ENCODE data around the gene FSTL5. TPM values are rescaled to one million over a fixed set of nuclear protein-coding genes. Genes with fewer than 3 reads are reported as not detected.
"Not testable (repeated sequence)": the region's sequence is repeated elsewhere in the genome, so short reads cannot be mapped to it uniquely, and the experiment has no call there.

FSTL5 gene
- total and polyA plus RNA-seq, 9 of the 15 experiments (the other 6 are each of a cell fraction or from before 2014, with no cell fraction given), result 0.09 to 3.1 (median 0.50) TPM; not detected in 1

- TF ChIP-seq THAP7 (CRISPR knock-in tag; IDR thresholded peaks at IDR 0.05) (no peak), CREM (IDR thresholded peaks at IDR 0.05; ENCODE audit: low read depth) (no peak), EWSR1 (IDR thresholded peaks at IDR 0.05; ENCODE audit: borderline replicate concordance, low read depth, partially characterized antibody) (no peak), ELK3 (CRISPR knock-in tag; IDR thresholded peaks at IDR 0.05) (no peak), MITF (IDR thresholded peaks at IDR 0.05) (no peak), OTX1 (CRISPR knock-in tag; IDR thresholded peaks at IDR 0.05) (no peak), FOS (IDR thresholded peaks at IDR 0.05; ENCODE audit: extremely low read depth, insufficient read length) (no peak), POLR2AphosphoS2 (IDR thresholded peaks at IDR 0.05; ENCODE audit: low read length) (no peak)
These were observed 59.2 kb downstream of the FSTL5 start (continued) for GRCh38 chr4:162104459-162105124.

GRCh38 chr4:162103908-162104307 is 59.9 kb downstream of the FSTL5 start:
- CTCF ChIA-PET (ENCODE audit: low intra/inter-chr PET ratio); H3K9me1 ChIP-seq (ENCODE audit: control insufficient read depth, insufficient read depth, low read length); POLR2A ChIA-PET; H3K4me1 ChIP-seq (replicated peaks in 1 of 2; ENCODE audit: control insufficient read depth in 2 of 2, insufficient read depth in 2 of 2, low read length in 2 of 2); H3K27ac ChIP-seq (ENCODE audit: extremely low read depth, low read depth, low read length); H3K4me3 ChIP-seq; H3K4me2 ChIP-seq (ENCODE audit: insufficient read depth, low read length); H4K20me1 ChIP-seq (replicated peaks; ENCODE audit: control insufficient read depth, insufficient read depth, low read length); BruUV-seq (replicated peaks); H3K36me3 ChIP-seq (ENCODE audit: control insufficient read depth, insufficient read depth, low read length); H2AFZ ChIP-seq (ENCODE audit: low read depth, low read length); H3K79me2 ChIP-seq (ENCODE audit: control insufficient read depth, insufficient read depth, low read length); DNase-seq (ENCODE audit: extremely low read depth in 1 of 4, low spot score in 3 of 4); H3K27me3 ChIP-seq (ENCODE audit: control insufficient read depth in 2 of 2, insufficient read depth in 2 of 2, low read length in 2 of 2); ATAC-seq; FAIRE-seq; H3K9ac ChIP-seq (ENCODE audit: insufficient read depth in 1 of 2, low read depth in 2 of 2, low read length in 2 of 2); in situ Hi-C loops (cut with MboI); intact Hi-C loops (cut with micrococcal nuclease); H3K9me3 ChIP-seq (replicated peaks; ENCODE audit: control insufficient read depth, insufficient read depth, low read depth, low read length): not testable (repeated sequence)
- 0% methylated on average over 2 of the region's 12 CpGs for WGBS (ENCODE audit: insufficient coverage, low coverage, missing lambda C conversion rate)
